Glomerular endothelial cell (primary cell): ENCODE data around the gene FERMT1. TPM values are rescaled to one million over a fixed set of nuclear protein-coding genes. Genes with fewer than 3 reads are reported as not detected.
"Not testable (repeated sequence)": the region's sequence is repeated elsewhere in the genome, so short reads cannot be mapped to it uniquely, and the experiment has no call there.

Experiments used
- DNase-seq: peaks from one replicate; pipeline ENCODE4 v3.0.0-alpha.2; 2011; ENCODE audit warnings: low read depth, low spot score; ENCODE audit errors: extremely low read depth
- total RNA-seq: library from RNA; depleted of rRNA; stranded (reverse); fragments of >200 nt; gene quantifications from 2 replicates; pipeline ENCODE4 v1.2.3, GENCODE V29; 2015

The FERMT1 gene
- total RNA-seq, 1 donor from 2014 or later, result 1.2 TPM

GRCh38 chr20:6115221-6115895 lies 7.5 kb downstream of the FERMT1 start:
- DNase-seq, result no peak

GRCh38 chr20:6114696-6115095 lies 8.1 kb downstream of the FERMT1 start:
- no peak for DNase-seq

GRCh38 chr20:6113951-6114350 lies 8.9 kb downstream of the FERMT1 start:
- no peak for DNase-seq

- not testable (repeated sequence) for DNase-seq
These were observed 9.9 kb downstream of the FERMT1 start for GRCh38 chr20:6112965-6113364.

- no peak for DNase-seq
These were observed 14.5 kb downstream of the FERMT1 start for GRCh38 chr20:6108330-6108729.

- no peak for DNase-seq
These were observed 18.2 kb downstream of the FERMT1 start for GRCh38 chr20:6104493-6105188.

- DNase-seq, result no peak
These were observed 19.5 kb downstream of the FERMT1 start for GRCh38 chr20:6103301-6103700.

GRCh38 chr20:6101346-6101745 lies 21.5 kb downstream of the FERMT1 start:
- DNase-seq, result no peak

GRCh38 chr20:6100246-6100645 lies 22.6 kb downstream of the FERMT1 start:
- no peak for DNase-seq

- no peak for DNase-seq
These were observed 23.0 kb downstream of the FERMT1 start for GRCh38 chr20:6099819-6100218.

- no peak for DNase-seq
These were observed 27.4 kb downstream of the FERMT1 start for GRCh38 chr20:6095409-6095808.

- no peak for DNase-seq
These were observed 28.3 kb downstream of the FERMT1 start for GRCh38 chr20:6094565-6094964.

GRCh38 chr20:6094063-6094462 lies 28.8 kb downstream of the FERMT1 start:
- no peak for DNase-seq

GRCh38 chr20:6091661-6092060 lies 31.2 kb downstream of the FERMT1 start:
- DNase-seq, result no peak

- DNase-seq, result no peak
These were observed 36.0 kb downstream of the FERMT1 start for GRCh38 chr20:6086868-6087267.

- DNase-seq, result no peak
These were observed 38.9 kb downstream of the FERMT1 start for GRCh38 chr20:6083926-6084325.

GRCh38 chr20:6081236-6081635 lies 41.6 kb downstream of the FERMT1 start:
- DNase-seq, result no peak

- no peak for DNase-seq
These were observed 43.8 kb downstream of the FERMT1 start for GRCh38 chr20:6079016-6079415.

GRCh38 chr20:6075428-6076219 lies 47.2 kb downstream of the FERMT1 start:
- DNase-seq, result no peak

- no peak for DNase-seq
These were observed 48.0 kb downstream of the FERMT1 start for GRCh38 chr20:6074784-6075183.

- no peak for DNase-seq
These were observed 48.7 kb downstream of the FERMT1 start for GRCh38 chr20:6074145-6074561.
